Activated CD4-positive, CD25-positive, alpha-beta regulatory T cell treated with anti-CD3 and anti-CD28 coated beads, Interleukin-2, amount 50 U/mL, for 24 hours (primary cell): ENCODE results near the gene ZFP57.

Experiments
- ATAC-seq, 2 donors: fragments of 150-1000 bp; cut with Tn5 transposase; one replicate each; pipeline ENCODE4 v1.10.0; 2021; ENCODE audit warnings: mild to moderate bottlenecking in 1 of 2, moderate library complexity in 1 of 2

The ZFP57 gene

DNA sequence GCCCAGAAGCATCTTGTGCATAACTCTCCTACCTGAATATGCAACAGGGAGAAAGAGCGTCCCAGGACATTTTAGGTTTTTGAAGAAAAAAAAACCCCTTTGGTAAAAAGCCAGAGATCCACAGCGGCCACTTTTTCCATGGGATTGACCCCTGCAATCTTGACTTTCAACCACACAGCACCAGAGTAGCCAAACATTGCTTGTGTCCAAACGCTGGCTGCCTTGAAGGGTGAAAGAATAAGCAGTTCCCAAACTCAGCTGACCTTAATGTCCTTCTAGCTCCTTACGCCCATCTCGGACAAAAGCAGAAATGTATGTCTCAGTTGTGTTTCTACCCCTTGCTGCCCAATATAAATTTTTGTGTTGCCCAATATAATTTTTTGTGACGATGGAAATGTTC lies 25.3 kb downstream of the ZFP57 start:
- no peak for ATAC-seq

DNA sequence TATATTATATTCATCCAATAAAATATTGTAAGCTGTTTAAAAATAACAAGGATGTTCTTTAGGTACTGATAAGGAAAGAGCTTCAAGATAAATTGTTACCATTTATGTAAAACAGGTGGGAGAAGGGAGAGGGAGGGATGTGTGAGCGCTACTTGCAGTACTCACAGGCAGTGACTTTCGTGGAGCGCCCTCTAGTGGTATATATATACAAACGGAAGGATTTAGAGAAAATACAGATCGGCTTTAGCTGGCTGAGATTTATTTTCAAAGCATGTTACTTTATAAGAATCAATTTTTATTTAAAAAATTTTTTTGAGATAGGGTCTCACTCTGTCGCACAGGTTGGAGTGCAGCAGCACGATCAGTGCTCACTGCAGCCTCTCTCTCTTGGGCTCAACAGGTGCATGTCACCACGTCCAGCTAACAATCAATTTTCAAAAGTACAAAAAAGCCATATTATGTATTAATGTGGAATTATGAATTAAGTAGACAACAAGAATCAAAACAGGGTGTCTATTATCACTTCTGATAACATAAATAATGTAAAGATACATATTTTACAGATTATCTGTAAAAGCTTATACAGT lies 27.4 kb downstream of the ZFP57 start:
- ATAC-seq: no peak

DNA sequence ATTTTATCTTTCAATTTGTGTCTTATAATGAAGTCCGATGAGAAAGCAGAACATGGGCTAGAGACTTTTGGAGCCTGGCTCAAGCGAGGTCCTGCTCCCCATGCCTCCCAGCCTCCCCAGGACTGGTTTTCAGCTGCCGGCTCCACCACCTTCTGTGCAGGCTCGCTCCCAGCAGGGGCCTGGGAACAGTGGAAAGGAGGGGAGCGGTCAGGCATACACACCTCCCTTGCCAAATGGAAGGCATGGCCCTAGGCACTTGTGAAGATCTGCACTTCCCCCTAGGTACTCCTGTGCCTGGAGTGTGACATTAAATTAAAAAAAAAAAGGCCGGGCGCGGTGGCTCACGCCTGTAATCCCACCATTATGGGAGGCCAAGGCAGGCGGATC lies 28.8 kb downstream of the ZFP57 start:
- no peak for ATAC-seq

- no peak for ATAC-seq
Observed at GRCh38 chr6:29651413-29652197, 29.3 kb downstream of the ZFP57 start.

DNA sequence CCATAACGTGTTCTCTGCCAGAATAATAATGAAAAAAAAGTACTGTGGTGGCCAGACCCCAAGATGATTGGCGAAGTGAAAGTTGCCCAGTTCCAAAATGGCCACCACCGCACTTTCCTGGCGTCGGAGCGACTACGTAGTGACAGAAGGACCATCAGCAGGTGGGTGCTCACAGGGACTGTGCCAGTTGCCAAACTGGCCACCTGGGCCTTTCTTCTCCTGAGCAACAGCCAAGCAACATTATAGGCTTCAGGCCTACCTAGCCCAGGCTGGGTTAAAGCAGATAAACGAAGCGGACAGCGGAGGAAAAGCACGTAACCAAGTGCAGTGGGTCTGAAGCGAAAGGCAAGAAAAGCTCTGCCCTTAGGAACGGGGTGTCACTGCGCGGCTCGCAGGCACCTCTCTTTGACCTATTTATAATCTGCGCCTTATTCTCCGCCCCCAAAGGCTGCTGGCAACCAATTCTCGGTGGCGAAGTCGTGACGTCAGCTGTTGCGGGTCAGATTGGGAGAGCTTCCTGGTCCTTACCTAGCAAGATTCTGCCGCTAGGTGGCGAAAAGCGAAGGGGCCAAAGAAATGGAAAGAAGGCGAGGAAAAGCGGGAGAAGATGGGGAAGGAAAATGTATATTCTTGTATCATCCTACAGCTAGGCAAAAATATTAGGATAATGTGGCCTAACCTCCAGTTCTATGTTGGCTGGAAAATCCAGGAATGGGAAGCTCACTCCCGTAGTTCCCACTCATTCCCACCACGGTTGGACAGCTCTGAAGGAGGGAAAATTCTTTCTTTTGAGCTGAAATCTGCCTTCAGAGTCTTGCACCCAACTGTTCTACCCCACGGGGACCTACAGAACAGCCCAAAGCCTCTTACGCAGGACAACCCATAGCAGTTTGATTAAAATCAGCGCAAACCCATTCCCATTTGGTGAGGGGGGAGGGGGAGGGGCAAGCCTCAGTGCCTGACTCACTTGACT lies 31.0 kb downstream of the ZFP57 start:
- ATAC-seq: peak; percentile 96 to 97

GRCh38 chr6:29647927-29648642 lies 32.9 kb downstream of the ZFP57 start:
- no peak for ATAC-seq

DNA sequence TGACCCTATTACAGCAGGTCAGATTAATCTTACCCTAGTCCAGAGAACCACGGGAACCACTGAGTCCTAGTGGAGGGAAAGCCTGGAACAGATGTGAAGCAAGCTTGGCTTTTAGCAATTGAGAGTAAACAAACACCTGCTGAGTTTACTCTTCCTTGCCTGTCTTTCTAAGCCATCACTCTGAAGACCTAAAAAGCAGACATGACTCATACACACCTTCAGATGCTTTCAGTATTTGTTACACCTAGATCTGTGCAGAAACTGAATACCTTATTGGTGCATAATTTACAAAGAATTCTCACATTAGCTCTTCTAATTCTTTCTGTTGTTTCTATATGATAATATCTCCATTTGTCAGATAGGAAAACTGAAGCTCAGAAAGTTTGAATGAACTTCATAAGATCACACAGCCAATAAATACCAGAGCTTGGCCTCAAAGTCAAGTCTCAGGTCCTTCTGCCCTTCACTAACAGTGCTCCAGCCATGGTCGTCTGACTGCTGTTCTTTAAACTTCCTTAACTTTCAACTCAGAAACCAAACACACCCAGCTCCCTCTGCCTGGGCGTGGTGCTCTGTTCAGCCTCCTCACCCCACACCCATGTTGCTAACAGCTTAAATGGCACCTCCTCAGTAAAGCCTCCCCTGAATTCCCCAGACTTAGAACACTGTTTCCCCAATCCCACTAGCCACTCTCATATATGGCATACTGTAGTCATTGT lies 39.4 kb downstream of the ZFP57 start:
- ATAC-seq: peak; percentile 95 to 96

GRCh38 chr6:29637247-29637646 lies 43.7 kb downstream of the ZFP57 start:
- ATAC-seq: no peak

DNA sequence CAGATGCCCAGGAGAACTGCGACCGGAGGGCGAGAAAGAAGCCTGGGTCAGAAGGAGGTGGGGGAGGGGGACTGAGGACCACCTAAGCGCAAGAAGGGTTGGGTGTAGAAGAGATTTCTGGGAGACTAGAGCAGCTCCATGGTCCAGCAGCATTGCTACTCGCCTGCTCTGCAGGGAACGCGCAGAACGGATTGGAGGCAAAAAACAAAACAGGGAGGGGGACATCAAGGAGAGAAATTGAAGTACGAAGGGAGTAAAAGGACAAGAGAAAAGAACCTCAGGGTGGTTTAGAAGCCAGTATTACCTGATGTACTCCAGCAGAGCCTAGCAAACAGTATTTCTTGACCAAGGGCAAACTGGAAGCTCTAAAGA lies 47.4 kb downstream of the ZFP57 start:
- ATAC-seq: no peak

GRCh38 chr6:29632789-29633533 lies 48.0 kb downstream of the ZFP57 start, which contains the start of gene GABBR1:
TSS of gene GABBR1 (minus strand) at chr6:29633183. CDS start at chr6:29632385, 798 bp downstream.
- ATAC-seq: peak; percentile 73 to 78

DNA sequence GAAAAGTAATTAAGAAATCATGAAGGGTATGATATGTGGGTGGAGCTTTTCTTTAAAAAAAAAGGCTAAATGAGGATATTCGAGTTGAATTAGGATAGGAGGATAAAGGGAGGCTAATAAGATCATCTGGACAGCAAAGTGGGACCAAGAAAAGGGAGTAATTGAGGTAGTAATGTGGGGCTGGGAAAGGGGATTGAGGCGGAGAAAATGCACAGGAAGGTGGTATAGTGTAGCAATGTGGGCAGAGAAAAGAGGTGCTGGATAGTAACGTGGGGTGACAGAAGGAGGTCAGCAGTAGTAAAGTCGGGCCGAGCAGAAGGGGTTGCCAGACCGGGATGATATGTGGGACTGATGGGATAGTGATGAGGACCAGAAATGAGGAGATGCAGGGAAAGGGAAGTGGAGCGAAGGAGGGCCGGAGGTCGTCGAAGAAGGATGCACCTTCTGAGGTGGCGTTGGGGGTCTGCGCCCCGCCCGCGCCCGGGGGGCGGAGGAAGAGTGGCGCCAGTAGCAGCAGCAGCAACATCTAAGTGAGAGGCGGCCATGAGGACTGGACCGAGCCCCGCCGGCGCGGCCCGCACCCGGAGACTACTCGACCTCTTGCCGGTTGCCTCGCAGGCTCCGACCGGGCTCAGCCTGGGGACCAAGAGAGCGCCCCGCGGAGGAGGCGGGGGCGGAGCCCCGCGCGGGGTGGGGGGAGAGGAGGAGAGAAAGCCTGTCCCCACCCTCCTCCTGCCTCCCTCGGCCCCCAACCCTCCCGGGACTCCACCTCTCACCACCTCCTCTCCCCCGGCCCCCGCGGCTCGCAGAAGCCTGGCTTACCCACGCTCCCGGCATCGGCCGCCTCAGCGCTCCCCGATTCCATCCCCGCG lies 48.9 kb downstream of the ZFP57 start:
- peak; percentile 25 to 42 for ATAC-seq

GRCh38 chr6:29631209-29631810 lies 49.6 kb downstream of the ZFP57 start:
- no peak for ATAC-seq

DNA sequence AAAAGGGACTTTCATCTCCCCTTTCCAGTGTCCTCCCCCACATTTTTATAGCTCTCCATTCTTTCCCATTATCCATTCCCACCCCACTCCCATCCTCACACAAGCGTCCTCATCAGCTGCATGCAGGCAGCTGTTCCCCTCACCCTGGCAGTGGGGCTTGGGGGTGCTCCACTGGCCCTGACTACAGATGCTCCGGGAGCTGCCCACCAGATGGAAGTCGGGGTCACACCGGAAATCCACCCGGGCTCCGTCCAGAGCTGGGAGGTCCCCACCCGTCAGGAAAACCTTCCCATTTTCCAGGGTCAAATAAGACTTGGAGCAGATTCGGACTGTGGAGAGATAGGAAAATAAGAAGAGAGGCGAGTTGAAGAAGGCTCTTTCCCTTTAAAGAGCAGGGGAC lies 50.6 kb downstream of the ZFP57 start:
- ATAC-seq: no peak

GRCh38 chr6:29629571-29629970 lies 51.4 kb downstream of the ZFP57 start:
- no peak for ATAC-seq

DNA sequence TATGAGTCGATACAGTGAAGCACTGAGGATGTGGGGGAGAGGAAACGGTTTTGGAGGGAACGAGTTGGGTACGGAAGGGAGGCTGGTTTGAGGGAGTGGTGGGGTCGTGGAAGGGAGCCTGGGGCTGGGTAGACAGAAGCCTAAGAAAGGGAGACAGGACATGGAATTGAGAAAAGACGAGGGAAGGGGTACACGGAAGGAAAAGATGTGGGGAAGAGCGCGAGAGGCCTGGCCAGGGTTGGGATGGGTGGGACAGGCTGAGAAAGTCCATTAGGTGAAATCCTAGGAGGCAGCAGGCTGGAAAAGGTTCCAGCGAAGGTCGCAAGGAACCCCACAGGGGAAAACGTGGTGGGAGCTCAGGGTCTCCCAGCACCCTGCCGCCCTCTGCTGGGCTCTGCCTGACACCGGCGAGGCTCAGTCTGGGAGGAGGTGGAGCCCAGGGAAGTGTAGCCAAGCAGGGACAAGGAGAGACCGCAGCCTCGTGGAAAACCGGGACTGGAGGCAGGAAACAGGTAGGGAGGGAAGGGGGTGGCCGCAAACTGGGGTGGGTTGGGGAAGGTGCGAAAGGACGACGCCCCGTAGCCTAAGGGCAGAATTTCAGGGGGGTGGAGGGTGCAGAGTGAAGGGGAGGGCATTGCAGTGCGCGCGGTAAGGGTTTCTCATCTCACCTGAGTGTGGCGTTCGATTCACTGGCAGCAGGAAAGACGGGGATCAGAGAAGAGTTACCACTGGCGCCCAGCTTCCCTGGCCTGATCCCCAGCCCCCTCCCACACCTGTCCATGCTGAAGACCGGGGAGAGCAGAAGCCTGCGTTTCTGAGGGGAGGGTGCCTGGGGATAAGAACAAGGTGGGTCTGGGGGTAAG lies 52.3 kb downstream of the ZFP57 start:
- peak; percentile 57 to 60 for ATAC-seq

DNA sequence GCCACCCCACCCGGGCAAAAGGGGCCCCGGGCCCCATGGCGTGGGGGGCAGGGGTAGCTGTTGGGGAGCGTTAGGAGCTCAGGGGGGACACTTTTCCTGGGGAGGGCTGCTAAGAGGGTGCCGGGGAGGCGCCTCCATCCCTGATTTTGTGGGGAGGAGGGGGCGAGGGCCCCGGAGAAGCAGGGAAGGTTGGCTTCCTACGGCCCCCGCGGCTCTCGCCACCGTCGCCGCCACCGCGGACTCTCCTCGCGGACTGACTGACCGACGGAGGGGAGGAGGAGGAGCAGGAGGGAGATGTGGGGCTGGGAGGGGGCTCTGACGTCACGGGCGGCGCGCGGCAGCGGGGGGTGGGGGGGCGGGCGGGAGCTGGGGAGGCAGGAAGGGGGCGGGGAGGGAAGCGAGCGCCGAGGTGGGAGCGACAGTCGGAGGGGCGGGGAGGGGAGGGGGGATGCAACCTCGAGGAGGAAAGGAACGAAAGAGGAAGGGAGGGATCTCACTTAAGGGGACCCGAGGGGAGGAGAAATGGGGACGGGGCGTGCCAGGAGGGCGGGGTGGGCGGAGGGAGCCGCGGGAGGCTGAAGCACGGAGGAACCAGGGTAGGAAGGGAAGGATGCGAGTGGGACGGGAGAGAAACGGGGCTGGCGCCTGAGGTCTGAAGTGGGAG lies 53.1 kb downstream of the ZFP57 start:
- ATAC-seq: peak; percentile 21 to 25

DNA sequence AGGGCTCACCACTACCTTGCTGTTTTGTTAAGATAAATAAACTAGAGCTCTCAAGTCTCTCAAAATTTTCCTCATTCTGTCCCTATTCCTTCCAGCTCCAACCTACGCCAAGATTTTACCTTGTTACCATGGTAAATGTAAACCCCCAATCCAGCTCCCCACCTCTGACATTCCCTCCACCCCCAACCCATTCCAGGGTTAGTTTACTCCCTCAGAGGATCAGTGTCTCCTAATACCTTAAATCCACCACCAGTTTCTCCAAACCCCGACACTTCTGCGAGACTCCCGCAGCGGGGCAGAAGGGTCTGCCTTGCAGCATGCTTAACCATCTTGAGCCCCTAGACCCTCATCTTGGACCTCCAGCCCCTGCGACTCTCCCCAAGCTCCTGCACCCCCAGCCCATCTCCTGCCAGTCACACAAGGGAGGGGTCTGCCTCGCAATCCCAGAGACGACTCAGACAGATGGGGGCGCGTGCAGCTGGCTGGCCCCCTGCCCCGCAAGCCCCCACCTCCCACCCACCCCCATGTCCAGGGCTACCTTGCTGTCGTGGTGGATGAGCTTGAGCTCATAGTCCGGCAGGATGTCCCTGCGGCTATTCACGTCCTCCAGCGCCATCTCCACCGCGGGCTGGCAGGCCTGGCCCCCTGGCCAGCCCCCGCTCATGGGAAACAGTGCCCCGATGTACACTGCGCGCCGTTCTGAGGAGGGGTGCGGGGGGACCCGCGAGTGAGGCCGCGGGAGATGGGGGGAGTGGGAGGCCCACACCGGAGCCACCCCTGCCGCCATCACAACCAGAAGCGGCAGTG lies 53.8 kb downstream of the ZFP57 start:
- no peak for ATAC-seq
